ACHN (cell line): ENCODE data around the gene TIMM8A.

Source experiments
- DNase-seq: peaks from one replicate; pipeline ENCODE4 v3.0.0-alpha.2; 2015
- in situ Hi-C: cut with HindIII; loops from 2 replicates; pipeline ENCODE4 v1.10.0; 2017; ENCODE audit warnings: low sequenced_read_pairs, low pct_ligation_motif_present, low pct_unique_long_range_greater_than_20kb

Gene TIMM8A, protein sequence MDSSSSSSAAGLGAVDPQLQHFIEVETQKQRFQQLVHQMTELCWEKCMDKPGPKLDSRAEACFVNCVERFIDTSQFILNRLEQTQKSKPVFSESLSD

DNA sequence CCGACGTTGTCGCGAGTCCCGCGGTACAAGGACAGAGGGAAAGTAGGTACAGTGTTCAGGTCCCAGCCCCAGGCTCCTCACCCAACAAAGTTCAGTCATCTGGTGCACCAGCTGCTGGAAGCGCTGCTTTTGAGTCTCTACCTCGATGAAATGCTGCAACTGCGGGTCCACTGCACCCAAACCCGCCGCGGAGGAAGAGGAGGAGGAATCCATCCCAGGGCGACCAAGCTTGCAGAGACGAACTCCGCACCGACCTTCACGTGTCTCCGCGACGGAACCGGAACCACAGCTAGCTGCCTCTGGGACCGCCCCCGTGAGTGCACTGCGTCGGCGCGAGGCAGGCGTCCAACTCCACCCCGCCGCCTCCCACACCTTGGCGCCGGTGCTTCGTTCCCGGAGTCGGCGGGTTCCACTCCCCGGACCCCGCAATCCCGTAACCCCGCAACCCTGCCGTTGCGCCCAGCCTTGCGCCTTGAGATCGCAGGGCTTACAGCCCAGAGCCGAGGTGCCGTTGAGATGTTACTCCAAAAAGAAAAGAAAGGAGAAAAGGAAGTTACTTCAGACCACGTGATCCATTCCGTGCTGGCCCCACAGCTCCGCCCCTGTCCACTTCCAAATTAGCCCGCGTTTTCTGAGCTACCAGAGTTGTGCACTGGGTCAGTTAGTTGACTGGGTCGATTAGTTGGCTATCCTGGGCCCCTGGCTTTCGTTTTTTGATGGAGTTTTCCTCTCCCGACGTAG, at the start of gene TIMM8A:
Gene TIMM8A (minus strand): TSS at position 291 of the 741 bp plus-strand sequence. CDS start 78 bp downstream, at position 213.
- in situ Hi-C loops: no loop called here
- peak; percentile 69 for DNase-seq

DNA sequence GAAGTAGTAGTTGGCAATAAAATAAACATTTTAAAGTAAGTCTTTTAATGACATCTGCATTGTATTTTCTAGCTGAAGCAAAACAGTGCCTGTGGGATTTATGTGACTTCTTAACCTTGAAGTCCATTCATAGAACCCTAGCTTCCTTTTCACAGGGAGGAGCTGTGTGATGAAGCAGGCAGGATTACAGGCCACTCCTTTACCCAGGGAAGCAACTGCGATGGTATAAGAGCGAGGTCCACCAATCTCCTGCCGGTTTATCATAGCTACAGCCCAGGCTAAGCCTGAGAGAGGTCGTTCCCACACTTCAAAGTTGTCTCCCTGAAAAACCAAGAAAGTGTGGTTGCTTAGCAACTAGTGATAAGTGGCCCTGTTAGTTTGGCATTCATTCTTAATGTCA, 49.2 kb upstream of the TIMM8A start:
- in situ Hi-C loops: no loop called here
- DNase-seq: no peak

DNA sequence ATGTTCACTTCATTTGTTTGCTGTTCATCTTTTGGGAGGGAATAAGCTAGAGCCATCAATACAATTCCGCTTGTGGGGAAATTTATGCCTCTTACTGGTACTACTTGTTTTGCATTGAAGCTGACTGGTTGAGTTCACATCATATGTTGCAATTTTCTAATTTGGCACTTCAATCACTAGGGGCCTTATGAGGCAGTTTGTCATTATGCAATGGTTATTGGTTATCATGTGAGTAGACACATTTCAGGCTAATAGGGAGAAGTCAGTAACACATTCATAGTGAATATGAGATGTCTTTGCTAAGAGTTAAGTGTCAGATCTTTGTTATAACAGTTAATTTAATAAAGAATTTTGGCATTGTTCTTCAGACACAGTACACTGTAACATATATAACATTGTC, 47.2 kb upstream of the TIMM8A start:
- in situ Hi-C loops: no loop called here
- DNase-seq: no peak

DNA sequence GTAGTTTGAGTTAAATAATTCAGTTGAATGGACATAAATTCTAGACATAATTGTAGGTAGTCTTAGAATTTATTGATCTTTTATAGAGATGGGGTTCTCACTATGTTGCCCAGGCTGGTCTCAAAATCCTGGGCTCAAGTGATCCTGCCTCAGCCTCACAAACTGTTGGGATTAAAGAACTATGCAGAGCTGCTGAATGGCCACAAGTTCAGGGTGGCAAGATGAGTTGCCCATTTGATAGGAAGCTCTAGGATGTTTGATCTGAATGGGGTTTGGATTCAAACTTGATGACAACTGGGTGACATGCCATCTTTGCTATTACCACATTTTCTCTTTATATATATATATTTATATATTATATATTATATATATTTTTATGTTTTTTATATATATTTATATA, 45.8 kb upstream of the TIMM8A start:
- DNase-seq: no peak
- in situ Hi-C loops: no loop called here

DNA sequence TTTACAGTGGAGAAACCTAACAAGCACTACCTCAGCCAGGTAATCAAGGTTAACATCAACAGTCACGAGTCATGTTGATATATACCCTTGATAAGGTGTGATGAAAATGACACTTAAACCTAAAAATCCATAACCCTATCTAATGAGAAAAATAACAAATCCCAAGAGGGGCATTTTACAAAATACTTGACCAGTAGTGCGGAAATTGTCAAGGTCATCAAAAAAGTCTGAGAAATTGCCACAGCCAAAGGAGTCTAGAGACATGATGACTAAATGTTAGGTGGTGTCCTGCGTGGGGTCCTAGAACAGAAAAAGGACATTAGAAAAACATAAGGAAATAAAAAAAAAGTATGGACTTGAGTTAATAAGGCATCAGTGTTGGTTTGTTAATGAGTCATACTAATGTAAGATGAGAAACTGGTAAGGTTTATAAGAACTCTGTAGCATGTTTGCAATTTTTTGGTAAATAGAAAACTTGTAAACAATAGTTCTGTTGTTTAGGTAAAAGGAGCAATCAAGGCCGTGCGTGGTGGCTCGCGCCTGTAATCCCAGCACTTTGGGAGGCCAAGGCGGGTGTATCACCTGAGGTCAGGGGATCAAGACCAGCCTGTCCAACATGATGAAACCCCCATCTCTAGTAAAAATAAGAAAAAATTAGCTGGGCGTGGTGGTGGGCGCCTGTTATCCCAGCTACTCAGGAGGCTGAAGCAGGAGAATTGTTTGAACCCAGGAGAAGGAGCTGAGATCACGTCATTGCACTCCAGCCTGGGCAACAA, 45.2 kb upstream of the TIMM8A start:
- in situ Hi-C loops: no loop called here
- DNase-seq: no peak

DNA sequence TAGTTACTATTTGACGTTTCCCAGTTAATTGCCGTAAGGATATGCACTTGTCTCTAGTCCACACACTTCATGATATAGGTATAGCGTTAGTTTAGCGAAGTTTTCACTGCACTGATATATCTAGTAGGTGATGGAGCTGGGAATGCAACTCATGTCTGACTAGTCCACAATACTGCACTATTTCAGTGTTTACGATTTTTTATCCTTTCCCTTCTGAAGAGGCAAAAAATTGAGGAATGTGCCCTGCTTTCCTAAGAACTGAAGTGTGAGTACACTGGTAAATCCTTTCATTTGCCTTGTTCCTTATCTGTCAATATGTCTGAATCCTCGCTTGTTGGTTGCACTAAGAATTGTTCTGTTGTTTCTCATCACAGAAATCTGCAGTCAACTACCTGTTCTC, 43.3 kb upstream of the TIMM8A start:
- no peak for DNase-seq
- in situ Hi-C loops: no loop called here

DNA sequence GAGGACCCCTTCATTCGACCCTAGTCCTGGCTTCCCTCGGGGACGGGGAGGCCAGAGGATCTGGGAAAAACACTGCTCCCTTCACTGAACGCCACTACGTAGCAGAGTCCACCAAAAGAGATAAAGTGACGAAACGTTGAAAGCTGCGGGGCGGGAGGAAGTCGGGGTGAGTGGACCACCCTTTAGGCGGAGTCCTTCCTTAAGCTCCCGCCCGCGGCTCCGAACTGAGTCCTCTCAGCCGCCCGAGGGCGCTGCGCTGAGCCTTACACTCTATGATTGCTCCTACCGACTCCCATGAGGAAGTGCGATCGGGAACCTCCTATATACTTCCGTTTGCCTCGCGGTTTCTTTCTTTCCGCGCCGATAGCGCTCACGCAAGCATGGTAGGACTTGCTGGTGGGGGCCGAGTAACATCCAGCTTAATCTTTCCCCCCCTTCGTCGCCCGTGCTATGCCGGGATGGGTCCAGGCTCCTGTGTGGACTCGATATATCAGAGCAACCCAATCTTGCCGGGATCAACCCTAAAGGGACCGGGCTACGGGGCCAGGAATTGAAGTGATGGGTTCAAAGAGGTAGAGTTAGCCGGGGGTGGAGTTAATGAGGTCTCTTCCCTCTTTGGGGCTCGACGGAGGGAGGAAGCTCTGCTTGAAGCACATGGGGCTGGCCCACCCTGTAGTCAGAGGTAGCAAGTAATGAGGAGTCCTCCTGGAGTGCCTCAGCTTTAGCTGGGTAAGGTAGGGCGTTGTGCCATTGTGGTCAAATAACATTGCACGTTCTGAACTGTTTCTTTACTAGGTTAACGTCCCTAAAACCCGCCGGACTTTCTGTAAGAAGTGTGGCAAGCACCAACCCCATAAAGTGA, 42.4 kb upstream of the TIMM8A start, which contains the start of gene RPL36A:
Gene RPL36A (plus strand): TSS at position 348 of the 862 bp plus-strand sequence. CDS start 33 bp downstream, at position 381.
- in situ Hi-C loops: no loop called here

DNA sequence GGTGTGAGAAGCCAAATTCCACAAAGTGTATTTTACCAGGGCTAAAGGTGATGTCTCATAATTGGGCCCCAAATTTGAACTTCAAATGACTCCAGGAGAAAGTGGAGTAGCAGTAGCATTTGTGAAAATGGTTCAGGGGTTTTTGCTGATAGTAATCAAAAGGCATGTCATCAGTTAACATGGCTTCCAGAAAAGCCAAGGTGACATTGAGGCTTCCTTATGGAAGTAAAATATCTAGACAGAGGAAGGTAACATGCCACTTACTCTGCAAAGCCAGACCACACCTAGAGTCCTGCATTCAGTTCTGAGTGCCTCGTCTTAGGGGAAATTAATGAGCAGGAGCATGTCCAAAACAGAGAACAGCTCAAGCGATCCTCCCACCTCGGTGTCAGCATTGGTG, 40.1 kb upstream of the TIMM8A start:
- in situ Hi-C loops: no loop called here

More for the DNA sequence above, 42.4 kb upstream of the TIMM8A start, which contains the start of gene RPL36A:
- DNase-seq: peak; percentile 86

DNA sequence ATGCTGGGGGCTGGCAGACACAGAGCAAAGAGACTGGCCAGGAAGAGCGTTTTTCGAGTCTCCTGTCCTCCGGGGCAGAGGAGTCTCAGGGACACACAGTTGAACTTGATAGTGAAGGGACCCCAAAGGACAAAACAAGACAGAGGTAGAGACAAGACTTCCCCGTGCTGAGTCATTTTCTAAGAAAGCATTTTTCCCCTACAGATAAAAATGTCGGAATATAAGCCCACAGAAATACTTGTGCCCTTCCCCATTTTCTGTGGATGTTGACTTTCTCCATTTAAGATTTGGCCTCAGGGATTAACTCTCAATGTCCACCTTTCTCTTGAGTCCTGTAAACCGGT, 38.0 kb upstream of the TIMM8A start:
- in situ Hi-C loops: no loop called here
- DNase-seq: no peak

More for the DNA sequence above, 40.1 kb upstream of the TIMM8A start:
- DNase-seq: no peak

DNA sequence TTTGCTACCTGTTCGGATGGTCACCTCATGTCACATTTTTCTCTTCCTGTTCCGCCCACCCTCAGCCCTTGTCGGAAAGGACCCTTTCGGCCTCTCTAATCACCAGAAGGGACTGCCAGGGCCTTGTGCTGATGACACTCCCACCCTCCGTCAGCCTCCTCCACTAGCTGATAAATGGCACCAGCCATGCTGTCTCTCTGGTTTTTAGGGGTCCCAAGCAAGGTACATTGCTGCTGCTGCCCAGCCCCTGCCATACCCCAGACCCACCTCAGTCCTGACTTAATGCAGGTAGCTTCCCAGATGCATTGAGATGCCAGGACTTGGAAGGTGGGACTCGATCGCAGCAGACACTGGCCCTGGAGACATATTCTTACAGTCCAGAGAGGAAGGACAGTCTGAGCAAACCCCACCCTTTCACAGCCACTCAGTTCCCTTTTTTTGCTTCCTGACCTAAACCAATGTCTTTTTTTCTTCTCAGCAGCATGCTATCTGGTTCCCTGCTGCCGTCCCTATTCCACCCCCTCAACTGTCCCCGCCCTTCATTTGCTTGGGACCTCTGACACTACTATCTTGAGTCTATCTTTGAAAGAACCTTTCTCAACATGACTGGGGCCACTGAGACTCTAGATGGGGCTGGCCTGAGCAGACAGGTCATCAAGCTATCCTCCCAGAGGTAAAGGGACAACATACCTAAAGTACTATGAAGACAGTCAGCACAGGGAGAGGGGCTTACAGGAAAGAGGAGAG, 37.4 kb upstream of the TIMM8A start, which contains the start of gene BTK:
Gene BTK (minus strand): TSS at position 397 of the 747 bp plus-strand sequence. CDS start 10,907 bp downstream, outside the sequence.
- DNase-seq: no peak
- in situ Hi-C loops: no loop called here

DNA sequence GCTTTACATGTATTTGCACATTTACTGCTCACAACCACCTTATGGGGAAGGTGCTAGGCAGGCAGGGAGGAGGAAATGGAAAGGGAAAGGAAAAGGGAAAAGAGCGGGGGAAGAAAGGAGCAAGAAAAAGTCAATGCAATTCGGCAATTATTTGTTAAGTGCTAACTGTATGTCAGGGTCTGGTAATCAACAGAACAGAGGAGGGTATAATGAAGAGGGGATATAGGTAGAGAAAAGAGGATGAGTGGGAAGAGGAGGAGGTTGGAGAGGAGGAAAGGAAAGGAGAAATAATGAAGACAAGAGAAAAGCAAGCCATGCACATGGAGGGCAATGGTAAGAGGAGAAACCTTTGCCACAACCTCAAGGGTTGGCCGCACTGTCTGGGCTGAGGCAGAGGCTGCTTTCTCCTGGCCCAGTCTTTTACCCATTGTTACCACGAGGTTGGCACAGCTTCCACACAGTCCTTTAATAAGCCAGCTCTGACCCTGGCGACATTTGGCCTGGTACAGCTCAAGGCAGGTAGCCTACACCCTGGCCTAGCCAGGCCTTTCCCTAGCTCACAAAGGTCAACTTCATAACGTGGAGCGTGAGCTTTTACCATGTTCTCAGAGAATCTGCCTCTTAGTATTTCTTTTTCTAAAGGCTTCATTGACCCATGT, 36.6 kb upstream of the TIMM8A start:
- in situ Hi-C loops: no loop called here
- DNase-seq: no peak

DNA sequence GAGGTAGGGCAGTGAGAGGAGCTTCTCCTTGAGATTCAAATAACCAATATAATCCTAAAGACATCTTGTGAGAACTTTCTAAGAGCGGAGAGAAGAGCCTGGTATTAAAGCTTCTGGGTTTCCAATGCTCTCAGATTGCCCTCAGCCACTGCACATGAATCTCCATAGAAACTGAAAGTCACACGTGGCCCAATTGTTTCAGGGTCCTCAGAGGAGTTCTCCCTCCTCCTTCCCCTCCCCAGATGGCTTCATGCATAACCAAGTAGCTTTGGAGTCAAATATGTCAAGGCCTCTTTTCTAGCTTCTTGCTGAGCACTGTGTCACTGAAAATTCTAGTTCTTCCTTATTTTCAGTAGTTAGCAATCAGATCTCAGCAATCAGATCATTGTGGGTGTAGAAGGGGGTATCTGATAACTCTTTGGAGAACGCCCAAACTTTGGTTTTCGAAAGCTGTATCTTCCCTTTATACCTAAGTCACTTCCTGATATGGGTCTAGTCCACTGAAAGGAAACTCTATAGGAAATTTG, 35.2 kb upstream of the TIMM8A start:
- in situ Hi-C loops: no loop called here
- DNase-seq: no peak

DNA sequence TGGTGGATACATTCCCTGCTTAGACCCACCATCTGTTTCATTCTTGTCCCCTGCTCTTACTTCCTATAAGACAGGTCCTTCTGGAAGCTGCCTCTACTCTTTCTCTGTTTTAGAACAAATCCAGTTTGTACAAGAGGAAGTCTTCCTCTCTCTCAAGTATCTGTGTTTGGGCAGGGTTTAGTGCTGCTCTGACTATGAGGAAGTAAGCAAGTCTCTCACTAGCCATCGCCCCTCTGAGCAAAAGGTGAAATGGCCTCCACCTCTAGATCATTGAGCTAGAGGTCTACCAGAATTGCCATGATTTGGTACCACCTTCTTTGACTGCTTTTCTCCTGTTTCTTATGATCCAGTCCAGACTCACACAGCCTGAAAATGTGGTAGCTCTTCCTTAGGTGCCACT, 29.0 kb upstream of the TIMM8A start:
- no peak for DNase-seq
- in situ Hi-C loops: no loop called here

DNA sequence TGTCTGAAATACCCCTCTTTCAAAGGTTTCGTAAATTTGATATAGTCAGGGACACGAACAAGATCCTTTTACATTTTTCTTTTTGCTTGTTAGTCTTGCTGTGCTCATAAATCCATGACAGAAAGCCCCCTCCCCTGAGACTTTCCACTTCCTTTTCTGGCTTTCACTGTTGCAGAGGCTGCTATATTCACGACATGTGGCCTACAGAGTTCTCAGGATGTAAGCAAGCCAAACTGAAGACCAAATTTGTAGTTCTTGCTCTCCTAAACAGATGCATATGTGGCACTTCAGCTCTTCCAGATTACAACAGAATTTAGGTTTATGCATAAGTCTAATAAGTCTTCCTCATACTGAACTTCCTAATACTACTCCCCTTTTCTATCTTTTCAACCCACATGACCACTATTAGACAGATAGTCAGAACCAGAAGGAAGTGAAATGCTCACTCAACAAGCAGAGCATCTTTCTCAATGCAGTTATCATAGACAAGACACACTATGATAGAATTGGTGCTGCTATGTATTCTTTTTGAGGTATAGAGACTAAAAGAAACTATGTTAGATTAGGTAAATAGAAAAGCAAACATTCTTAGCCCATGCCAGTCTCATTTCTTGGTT, 22.5 kb upstream of the TIMM8A start:
- DNase-seq: no peak
- in situ Hi-C loops: no loop called here

DNA sequence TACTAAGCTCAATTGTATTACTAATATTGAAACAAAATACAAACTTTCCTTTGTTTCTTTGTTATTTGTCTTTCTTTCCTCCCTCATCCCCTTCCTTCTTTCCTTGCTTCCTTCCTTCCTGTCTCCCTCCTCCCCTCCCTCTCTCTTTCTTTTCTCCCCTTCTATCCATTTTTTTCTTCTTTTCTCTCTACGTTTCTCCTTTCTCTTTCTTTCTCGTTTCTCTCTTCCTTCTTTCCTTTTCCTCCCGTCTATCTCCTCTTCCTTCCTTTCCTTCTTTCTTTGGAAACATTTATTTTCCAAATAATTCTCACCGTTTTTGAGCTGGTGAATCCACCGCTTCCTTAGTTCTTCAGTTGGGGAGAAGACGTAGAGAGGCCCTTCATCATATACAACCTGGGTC, 21.1 kb upstream of the TIMM8A start:
- in situ Hi-C loops: no loop called here
- DNase-seq: no peak

DNA sequence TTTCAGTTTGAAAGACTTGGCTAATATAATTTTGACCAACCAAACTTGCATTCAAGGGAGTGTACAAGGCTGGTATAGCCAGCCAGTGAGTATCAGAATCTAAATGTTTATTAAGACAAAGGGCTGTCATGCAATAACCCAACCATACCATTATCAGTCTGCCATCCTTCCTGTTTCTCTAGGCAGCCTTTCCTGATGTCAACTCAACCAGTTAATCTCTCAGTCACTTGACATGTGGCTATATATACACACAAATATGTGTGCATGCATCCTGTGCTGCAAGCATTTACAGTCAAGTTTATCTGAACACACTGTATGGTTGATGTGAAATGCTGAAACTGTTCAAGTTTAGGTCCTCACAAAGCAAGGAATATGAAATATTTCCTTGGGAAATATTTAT, 20.3 kb upstream of the TIMM8A start:
- in situ Hi-C loops: no loop called here
- DNase-seq: no peak

DNA sequence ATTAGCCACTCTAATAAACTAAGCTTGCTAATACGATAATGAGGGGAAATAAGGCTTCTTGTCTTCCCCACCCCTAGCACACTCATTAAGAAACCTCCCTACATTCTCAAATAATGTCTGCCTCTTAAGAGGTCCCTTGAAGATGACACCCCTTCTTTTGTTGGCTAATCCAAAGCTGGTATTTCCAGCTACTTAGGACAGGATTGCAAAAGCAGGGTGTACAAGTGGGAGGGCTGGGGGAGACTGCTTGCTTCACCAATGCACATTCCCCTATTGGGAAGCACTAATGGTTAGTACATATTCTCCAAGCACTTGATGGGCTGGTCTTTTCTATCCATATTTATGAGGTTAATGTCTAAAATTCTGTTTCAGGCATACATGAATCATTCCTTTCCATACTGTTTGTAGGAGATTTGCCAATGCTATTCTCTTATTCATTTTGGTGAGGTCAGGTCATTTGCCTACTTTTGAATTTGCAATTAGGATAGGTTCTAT, 16.8 kb upstream of the TIMM8A start:
- in situ Hi-C loops: no loop called here
- no peak for DNase-seq
